GM12875 (cell line): ENCODE data around the gene WNT11.
A peak's percentile ranks its signal among the peaks of the same experiment; 100 is the strongest.

Experiments
- H3K4me3 ChIP-seq: one replicate; pipeline ENCODE4 v1.5.1; 2011; ENCODE audit warnings: low read depth, low read length, control low read depth
- CTCF ChIP-seq: IDR thresholded peaks from 2 replicates; pipeline ENCODE4 v1.5.1; 2011; ENCODE audit warnings: low read depth, mild to moderate bottlenecking, control low read depth, inconsistent platforms, low read length, moderate library complexity, borderline replicate concordance; ENCODE audit not compliant: insufficient read depth

WNT11 gene

DNA sequence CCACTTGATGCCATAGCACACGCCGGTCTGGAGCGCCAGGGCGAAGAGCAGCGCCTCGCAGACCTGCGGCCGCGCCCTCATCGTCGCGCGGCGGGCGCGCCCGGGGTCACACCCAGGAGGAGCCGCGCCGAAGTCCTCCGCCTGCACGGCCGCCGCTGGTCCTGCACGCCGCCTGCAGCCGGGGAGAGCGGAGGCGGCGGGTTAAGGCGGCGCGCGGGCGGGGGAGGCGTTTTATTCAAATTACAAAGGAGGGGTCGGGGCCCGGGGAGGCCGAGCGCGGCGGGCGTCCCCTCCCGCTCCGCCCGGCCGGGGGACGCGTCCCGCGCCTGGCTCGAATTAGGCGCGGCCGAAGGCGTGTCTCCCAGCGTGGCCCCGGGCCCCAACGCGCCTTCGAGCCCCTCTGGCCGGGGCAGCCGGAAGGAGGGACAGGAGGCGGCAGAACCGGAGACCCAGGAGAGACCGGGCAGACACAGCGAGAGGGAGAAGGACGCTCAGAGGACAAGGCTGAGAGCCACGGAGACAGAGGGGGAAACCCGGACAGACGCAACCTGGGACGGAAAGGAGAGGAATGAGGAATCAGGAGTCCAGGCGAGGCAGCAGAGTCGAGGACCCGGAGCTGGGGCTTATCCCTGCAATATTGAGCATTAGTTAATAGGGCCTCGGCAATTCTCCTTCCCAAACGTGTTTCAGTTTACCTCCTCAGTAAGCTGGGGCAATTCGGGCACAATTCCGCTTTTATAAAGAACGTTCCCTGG, at the start of gene WNT11:
Gene WNT11 (minus strand): TSS at position 176 of the 755 bp plus-strand sequence. CDS start 95 bp downstream, at position 81.
- H3K4me3 ChIP-seq = peak within 1 kb of the TSS; percentile 30
- TF ChIP-seq CTCF = no peak

- H3K4me3 ChIP-seq = no peak overlapping the region
- TF ChIP-seq CTCF = no peak
Measured at GRCh38 chr11:76253416-76253815, 47.1 kb upstream of the WNT11 start.

DNA sequence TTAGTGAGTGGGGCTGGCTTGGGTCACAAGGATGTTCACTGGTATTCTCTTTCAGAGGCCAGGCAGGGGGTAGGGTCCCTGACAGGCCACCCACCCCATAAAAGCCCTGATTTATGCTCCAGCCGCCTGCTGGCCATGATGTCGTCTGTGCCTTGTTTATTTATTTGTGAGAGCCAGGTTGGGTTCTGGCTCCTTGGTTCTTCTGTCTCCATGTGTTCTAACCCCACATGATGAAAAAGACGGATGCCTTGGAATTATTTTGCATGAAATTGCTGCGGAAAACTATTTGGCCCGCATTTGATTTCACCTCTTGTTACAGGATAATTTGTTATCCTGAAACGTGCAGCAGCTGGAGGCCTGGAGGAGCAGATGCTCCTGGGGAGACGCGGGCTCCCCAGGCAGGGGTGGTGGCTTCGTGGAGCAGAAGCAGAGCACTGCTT, 46.3 kb upstream of the WNT11 start:
- no peak overlapping the region for H3K4me3 ChIP-seq
- TF ChIP-seq CTCF = no peak

GRCh38 chr11:76251576-76251975, 45.3 kb upstream of the WNT11 start:
- TF ChIP-seq CTCF = no peak
- H3K4me3 ChIP-seq = no peak overlapping the region

DNA sequence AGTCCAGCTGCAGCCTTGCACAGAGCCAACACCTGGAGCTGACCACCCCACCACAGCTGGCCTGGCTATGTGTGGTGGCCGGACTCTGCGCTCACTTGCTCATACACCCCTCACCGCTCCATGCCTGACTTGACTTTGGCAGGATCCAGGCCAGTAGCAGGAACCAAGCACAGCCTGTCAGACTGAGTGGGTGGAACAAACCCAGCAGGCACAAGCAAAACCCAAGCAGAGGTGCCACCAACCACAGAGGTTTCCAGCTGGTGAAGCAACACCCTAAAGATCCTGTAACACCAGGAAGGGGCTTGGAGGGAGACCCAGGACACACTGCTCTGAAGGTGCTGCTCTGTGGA, 44.9 kb upstream of the WNT11 start:
- TF ChIP-seq CTCF = no peak
- H3K4me3 ChIP-seq = no peak overlapping the region

GRCh38 chr11:76250520-76251225, 44.4 kb upstream of the WNT11 start:
- TF ChIP-seq CTCF = no peak
- no peak overlapping the region for H3K4me3 ChIP-seq

DNA sequence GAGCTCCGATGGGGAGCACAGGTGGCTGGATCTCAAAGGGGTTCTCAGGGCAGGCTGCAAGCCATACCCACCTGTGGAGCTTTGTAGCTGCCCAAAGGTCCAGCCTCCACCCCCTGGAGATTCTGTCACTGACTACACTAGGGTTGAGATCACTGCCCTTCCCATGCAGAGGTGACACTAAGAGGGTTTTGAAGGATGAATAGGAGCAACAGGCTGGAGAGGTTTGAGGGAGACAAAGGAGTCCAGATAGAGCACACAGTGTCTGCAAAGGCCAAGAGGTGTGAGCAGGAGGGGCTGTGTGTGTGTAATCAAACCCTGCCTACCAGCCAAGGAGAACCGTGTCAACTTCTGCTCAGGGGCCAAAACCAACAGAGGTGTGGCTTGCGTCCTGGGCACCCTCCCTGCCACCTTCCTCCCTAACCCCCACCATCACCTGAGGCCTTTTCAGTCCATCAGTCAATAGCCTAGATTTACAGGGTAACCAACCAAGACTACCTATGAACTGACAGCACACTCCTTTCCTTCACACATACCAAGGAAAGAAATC, 43.0 kb upstream of the WNT11 start:
- no peak for TF ChIP-seq CTCF
- no peak overlapping the region for H3K4me3 ChIP-seq
